ENCODE results near the gene FHOD3.

Gene FHOD3

DNA sequence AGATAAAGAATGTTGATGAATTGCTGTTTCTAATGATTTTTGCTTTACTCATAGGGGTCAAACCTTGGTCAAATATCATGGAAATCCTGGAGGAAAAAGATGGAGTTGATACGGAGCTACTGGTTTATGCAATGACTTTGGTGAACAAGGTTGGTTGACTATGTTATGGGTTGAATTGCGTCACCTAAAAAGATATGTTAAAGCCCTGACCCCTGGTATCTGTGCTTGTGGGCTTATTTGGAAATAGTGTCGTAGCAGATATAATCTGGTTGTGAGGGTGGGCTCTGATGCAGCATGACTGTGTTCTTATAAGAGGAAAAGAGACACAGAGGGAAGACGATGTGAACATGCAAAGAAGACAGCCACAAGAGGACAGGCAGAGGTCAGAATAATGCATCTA, 305.1 kb downstream of the FHOD3 start:
- no peak for DNase-seq

DNA sequence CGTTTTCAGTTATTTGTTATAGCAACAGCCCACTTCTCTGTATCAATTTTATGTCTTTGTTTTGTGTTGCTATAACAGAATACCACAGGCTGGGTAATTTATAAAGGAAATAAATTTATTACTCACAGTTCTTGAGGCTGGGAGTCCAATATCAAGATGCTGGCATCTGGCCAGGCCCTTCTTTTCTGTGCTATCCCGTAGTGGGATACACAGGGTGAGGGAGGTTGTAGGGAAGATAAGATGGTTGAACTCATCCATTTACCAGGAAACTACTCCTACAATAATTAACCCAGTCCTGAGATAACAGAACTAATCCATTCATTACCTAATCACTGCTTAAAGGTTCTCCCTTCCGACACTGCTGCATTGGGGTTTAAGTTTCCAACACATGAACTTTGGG, 310.6 kb downstream of the FHOD3 start:
- DNase-seq = no peak

GRCh38 chr18:36610258-36610657, 312.7 kb downstream of the FHOD3 start:
- no peak for DNase-seq

DNA sequence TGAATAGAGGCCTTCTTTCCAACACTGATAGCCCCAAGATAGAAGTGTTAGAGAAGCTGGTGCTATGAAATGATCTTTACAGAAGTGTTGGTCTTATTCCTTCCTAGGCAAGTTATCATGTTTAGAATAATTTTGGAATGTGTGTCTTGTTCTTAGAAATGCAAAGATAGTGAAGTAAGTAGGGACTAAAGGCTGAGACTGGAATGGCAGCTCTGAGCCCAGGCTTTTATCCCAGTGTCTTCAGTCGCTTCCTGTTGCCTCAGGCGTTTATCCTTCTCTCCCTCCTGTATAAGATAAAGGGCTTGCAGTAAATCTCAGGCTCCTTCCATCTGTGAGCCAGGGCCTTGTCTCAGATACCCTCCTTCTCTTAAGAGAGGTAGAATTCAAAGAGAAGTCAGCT, 313.1 kb downstream of the FHOD3 start:
- no peak for DNase-seq

DNA sequence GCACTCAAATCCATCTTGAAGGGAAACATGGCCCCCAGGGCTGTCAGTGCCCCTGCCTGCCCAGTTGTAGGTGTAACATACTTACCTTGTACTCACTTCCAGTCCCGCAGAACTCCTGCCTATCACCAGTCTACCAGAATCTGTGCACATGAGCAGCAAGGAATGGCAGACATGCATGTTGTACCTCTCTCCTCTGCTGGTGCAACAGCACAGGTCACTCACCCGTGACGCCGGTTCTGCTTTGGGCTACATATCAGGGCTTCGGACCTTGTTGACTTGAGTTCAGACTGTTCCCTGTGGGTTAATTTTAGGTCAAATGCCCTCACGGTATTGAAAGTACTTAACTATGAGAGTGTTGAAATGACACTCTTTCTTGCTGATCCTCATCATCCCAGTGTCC, 315.6 kb downstream of the FHOD3 start:
- no peak for DNase-seq

DNA sequence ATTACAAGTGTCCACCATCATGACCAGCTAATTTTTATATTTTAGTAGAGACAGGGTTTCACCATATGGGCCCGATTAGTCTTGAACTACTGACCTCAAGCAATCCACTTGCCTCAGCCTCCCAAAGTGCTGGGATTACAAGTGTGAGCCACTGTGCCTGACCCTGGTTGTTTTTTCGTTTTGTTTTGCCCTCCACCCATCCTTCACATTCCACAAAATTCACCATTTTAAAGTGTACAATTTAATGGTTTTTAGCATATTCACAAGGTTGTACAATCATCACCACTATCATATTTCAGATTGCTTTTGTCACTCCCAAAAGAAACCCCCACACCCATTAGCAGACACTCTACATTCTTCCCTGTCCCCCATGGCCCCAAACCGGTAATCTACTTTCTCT, 316.3 kb downstream of the FHOD3 start:
- DNase-seq = no peak

DNA sequence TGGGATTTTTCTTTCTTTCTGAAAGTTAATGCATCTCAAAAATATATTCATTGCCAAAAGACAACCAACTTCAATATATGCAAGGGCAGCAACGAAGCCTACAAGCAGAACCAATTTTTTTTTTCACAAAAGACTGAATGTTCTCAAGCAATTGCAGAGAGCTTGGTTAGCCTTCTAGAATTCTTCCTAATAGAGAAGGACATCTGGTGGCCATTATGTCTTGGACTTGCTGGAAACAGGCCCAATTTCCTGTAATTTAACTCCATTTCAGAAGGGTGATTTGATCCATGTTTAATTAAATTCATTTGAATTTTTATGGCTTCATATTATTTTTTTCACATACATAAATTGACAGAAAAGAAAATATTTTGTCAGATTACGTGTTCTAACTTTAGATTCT, 323.3 kb downstream of the FHOD3 start:
- DNase-seq = no peak

- DNase-seq = no peak
These were observed 325.1 kb downstream of the FHOD3 start for GRCh38 chr18:36622610-36623009.

- no peak for DNase-seq
These were observed 325.6 kb downstream of the FHOD3 start for GRCh38 chr18:36623091-36623490.

- DNase-seq = no peak
These were observed 326.2 kb downstream of the FHOD3 start for GRCh38 chr18:36623681-36624190.

- DNase-seq = no peak
These were observed 327.1 kb downstream of the FHOD3 start for GRCh38 chr18:36624451-36625167.

DNA sequence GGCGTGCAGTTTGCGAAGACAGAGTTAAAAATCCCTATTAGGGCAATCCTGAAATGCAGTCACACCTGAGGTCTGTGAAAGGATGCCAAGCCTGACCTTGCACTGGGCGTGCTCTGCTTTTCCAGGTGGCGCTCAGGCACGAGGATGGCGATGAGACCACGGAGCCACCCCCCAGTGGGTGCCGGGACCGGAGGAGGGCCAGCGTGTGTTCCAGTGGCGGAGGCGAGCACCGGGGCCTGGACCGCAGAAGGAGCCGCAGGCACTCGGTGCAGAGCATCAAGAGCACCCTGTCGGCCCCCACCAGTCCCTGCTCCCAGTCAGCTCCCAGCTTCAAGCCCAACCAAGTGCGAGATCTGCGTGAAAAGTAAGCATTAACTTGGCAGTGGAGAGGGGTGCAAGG, 327.9 kb downstream of the FHOD3 start:
- DNase-seq = no peak

GRCh38 chr18:36627637-36628036, 330.1 kb downstream of the FHOD3 start:
- DNase-seq = no peak

DNA sequence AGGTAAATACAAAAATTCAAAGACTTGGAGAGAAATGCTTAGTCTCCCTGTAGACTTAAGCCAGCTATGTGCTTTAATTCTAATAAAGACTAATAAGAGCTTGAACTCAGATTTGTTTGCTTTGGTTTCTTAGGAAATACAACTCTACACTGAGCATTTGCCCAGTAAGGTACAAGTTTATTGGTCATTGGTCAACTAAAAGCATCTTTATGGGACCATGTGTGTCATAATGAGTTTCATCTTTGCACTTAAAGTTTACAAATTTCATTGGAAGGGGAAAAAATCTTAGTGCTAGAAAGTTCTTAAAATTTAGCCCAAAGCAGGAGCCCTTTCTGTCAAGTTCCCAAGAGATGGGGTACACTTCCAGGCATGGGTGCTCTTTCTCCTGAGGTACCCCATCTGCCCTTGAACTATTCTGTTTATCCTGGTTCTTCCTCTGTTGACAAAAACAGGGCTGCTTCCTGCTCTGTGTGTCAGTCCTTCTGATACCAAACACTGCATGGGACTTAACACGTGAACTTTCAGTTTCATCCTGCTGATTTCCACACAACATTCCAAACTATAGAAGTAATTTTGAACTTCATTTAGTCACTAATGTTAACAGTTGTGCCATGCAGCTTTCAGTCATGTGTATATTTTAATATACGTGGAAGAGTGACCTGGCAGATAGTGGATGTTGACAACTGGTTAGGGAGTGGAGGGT, 331.1 kb downstream of the FHOD3 start:
- DNase-seq = no peak

DNA sequence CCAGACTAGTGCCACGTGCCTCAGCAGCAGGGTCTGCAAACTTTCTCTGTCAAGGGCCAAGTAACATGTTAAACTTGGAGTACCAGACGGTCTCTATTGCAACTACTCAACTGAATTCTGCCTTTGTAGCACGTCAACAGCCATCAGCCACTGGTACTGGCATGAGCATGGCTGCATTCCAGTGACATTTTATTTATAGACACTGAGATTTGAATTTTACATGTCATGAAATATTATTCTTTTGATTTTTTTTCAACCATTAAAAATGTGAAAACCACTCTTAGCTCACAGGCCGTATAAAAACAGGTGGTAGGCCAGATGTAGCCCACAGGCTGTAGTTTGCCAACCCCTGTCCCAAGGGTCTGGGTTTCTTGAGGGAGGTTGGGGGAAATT, 331.6 kb downstream of the FHOD3 start:
- no peak for DNase-seq

DNA sequence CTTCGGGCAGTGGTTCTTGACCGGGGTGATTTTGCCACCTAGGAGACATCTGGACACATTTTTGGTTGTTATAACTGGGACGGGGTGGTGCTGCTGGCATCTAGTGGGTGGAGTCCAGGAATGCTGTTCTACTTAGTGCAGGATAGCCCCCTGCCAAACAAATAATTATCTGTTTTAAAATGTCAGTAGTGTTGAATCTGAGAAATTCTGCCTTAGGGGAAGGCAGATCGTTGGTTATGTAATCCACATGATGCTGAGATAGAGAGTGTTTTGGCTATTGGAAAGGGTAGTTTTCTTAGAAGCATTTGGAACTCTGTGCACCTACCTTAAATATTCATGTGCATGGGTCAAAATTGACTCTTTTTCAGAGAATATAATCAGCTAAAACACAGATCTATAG, 332.3 kb downstream of the FHOD3 start:
- no peak for DNase-seq

DNA sequence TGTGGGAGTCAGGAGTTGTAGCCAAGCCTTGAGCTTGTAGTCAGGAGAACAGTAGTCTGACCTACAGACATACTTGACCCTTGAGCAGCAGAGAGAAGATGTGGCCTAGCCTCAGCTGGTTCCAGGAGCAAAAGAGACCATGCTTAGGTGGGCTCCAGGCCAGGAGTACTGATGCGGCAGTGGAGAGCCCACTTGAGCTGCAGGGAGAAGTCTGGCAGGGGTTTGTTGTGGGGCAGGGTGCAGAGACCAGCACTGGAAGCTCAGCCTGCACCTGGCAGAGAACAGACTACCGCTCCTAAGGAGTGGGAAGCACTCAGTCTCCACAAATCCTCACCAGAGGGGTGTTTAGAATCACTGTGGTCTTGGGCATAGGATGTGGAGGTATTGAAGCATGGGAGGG, 333.4 kb downstream of the FHOD3 start:
- DNase-seq = no peak

DNA sequence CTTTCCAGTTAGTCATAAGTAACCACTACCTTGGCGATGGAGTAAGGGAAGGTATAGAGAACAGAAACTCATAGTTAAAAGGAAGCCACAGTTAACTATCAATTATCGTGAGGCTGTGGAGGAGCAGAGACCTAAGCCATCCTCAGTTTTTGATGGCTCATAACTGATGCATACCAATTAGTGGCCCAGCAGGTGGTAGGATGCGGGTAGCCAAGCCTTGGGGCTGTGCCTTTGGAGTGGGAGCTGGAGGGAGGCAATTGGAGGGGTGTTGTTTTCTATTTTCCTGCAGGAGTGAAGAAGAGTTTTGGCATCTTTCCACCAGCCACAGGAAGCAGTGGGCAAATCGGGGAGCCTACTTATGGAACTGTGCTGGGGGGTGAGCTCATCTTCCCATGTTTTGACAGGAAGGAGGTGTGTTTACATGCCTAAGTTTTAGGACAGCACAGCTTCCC, 336.5 kb downstream of the FHOD3 start:
- DNase-seq = no peak

- DNase-seq = peak; percentile 17
These were observed 337.2 kb downstream of the FHOD3 start for GRCh38 chr18:36634573-36635216.

DNA sequence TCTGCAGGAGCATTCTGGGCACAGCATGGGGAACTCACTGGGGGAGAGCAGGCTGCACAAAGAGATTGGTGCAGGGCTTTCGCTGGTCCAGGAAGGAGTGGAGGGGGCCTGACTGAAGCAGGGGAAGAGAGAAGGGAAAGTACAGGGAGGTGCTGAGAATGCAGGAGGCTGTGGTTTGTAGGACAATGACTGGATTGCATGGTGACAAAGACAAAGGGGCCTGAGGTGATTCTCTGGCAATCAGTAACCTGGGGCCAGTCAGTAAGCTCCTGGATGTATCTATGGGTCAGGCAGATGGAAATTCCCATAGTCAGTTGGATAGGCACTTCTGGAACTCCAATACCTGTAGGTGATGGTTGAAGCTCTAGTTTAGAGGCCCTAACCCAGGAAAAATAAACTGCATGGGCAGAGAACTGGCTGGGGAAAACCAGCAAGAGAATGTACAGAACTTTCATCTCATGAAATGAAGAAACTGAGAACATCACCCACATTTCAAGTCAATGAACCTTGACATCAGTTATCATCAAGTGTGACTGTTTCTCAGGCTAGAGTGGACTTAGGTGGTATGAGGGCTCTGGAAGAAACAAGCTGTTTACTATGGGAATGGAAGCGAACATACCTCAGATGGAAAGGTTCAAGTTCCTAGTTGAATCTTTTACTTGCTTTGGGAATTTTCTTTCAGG, 338.0 kb downstream of the FHOD3 start:
- DNase-seq = no peak

DNA sequence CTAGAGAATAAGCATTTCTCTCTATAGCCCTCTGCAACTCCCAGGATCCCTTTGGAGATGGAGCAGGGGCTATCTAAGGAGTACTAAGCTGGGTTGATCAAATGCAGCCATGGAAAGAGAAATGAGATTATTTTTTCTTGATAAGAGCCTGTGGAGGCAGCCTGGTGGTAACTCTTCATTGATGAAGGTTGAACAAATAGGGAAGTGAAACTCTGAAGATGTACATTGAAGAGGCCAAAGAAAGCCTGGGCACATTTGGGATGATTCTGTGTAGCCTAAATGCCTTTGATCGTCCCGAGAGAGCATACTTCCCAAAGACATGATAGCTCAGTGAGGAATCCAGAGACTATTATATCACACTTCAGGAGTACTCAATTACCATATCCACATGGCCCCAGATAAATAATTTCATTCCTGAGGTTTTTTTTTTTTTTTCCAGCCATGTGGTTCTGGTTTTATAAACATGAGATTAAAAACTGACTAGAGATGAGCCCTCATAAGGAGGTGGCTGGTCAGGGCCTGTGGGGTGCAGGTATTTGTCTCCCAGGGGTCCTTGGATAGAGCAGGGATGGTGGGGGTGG, 338.8 kb downstream of the FHOD3 start:
- no peak for DNase-seq

DNA sequence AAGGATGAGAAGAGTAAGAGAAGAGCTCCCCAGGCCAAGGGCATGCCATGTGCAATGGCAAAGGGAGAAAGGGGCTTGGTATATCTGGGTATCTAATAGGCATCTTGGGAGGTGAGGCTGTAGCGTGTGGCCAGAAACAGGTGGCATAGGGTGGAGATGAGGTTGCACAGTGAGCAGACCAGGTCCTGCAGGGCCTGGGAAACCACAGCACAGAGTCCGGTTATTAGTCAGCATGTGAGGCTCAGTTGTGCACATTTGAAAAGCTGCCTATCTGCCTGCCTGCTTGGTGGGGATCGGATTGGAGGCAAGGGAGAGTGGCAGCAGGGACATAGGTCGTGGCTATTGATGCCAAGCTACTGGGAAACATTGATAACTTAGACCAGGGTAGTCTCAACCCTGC, 340.7 kb downstream of the FHOD3 start:
- DNase-seq = no peak

Data from NCI-H510A (cell line).